Kidney epithelial cell (primary cell): ENCODE results near the gene AGPS. TPM values are rescaled to one million over a fixed set of nuclear protein-coding genes. Genes with fewer than 3 reads are reported as not detected.

Experiments used
- DNase-seq: peaks from one replicate; pipeline ENCODE4 v3.0.0-alpha.2; 2010; ENCODE audit warnings: low read depth
- H3K27me3 ChIP-seq: 2 replicates; pipeline ENCODE4 v1.6.0; 2011; ENCODE audit warnings: low read length; ENCODE audit not compliant: control insufficient read depth, insufficient read depth
- H3K36me3 ChIP-seq: 2 replicates; pipeline ENCODE4 v1.5.1; 2011; ENCODE audit warnings: low read length; ENCODE audit not compliant: control insufficient read depth, insufficient read depth
- H3K4me3 ChIP-seq: 2 replicates; pipeline ENCODE4 v1.5.1; 2011; ENCODE audit warnings: low read depth, mild to moderate bottlenecking, control low read depth, low read length
- CTCF ChIP-seq: IDR thresholded peaks from 2 replicates; pipeline ENCODE4 v1.5.1; 2011; ENCODE audit warnings: mild to moderate bottlenecking, moderate library complexity, low read length, control low read depth, inconsistent platforms; ENCODE audit not compliant: insufficient read depth, poor library complexity, severe bottlenecking
- total RNA-seq: library from RNA; depleted of rRNA; stranded (reverse); fragments of >200 nt; gene quantifications from 2 replicates; pipeline ENCODE4 v1.2.3, GENCODE V29; 2015

The AGPS gene
- total RNA-seq = 26.1 and 50.7 TPM in 2 replicates

GRCh38 chr2:177392373-177393202, at the start of gene AGPS:
Gene AGPS (plus strand): TSS chr2:177392773. CDS start chr2:177392790, 17 bp downstream.
- Histone ChIP-seq H3K36me3 (no peaks in the 10 kb centered on the region), H3K4me3 (peak within 1 kb of the TSS; percentile 97), H3K27me3 (no peaks in the 10 kb centered on the region)
- TF ChIP-seq CTCF = no peak
- DNase-seq = peak; percentile 12

GRCh38 chr2:177343773-177344172, 48.8 kb upstream of the AGPS start:
- no peak for DNase-seq
- no peak overlapping the region for H3K4me3 ChIP-seq
- no peaks in the 10 kb centered on the region for H3K27me3 ChIP-seq
- no peaks in the 10 kb centered on the region for H3K36me3 ChIP-seq
- TF ChIP-seq CTCF = no peak

GRCh38 chr2:177344316-177344715, 48.3 kb upstream of the AGPS start:
- no peak for DNase-seq
- Histone ChIP-seq H3K27me3 (no peaks in the 10 kb centered on the region), H3K36me3 (no peaks in the 10 kb centered on the region), H3K4me3 (no peak overlapping the region)
- no peak for TF ChIP-seq CTCF

- DNase-seq = no peak
- no peak for TF ChIP-seq CTCF
- Histone ChIP-seq H3K4me3 (no peak overlapping the region), H3K36me3 (no peaks in the 10 kb centered on the region), H3K27me3 (no peaks in the 10 kb centered on the region)
These were observed 46.4 kb upstream of the AGPS start for GRCh38 chr2:177346192-177346591.

GRCh38 chr2:177347570-177347969, 45.0 kb upstream of the AGPS start:
- no peak for TF ChIP-seq CTCF

GRCh38 chr2:177348118-177348654, 44.4 kb upstream of the AGPS start:
- DNase-seq = no peak
- Histone ChIP-seq H3K4me3 (no peak overlapping the region), H3K27me3 (no peaks in the 10 kb centered on the region), H3K36me3 (no peaks in the 10 kb centered on the region)
- no peak for TF ChIP-seq CTCF

More at GRCh38 chr2:177347570-177347969, 45.0 kb upstream of the AGPS start:
- DNase-seq = no peak
- Histone ChIP-seq H3K27me3 (no peaks in the 10 kb centered on the region), H3K36me3 (no peaks in the 10 kb centered on the region), H3K4me3 (no peak overlapping the region)
